Activated CD4-positive, alpha-beta memory T cell treated with anti-CD3 and anti-CD28 coated beads, Interleukin-2, amount 10 ng/mL, durations not matched to agents 7 days and 5 days (primary cell): Measurements from ENCODE around the gene ADAMTS10. TPM values are rescaled to one million over a fixed set of nuclear protein-coding genes. Genes with fewer than 3 reads are reported as not detected.

Experiments
- CTCF ChIA-PET: fragments of 350-600 bp; sonication (Branson Sonifier 250); formaldehyde crosslinking; loops from one replicate; lab custom pipeline; 2021; ENCODE audit warnings: antibody characterized with exemption, inconsistent platforms; lab: Charles Lee
- POLR2A ChIA-PET: fragments of 350-600 bp; sonication (Branson Sonifier 250); formaldehyde crosslinking; loops from one replicate; lab custom pipeline; 2021; ENCODE audit warnings: antibody characterized with exemption; lab: Charles Lee
- DNase-seq: peaks from one replicate; pipeline ENCODE4 v3.0.0-alpha.2; 2020
- H3K27ac Mint-ChIP-seq: one replicate; pipeline ENCODE4 v1.8.0; 2021; ENCODE audit warnings: mild to moderate bottlenecking, mixed read lengths
- H3K27me3 Mint-ChIP-seq: one replicate; pipeline ENCODE4 v1.8.0; 2021; ENCODE audit warnings: mixed read lengths
- H3K36me3 Mint-ChIP-seq: one replicate; pipeline ENCODE4 v1.8.0; 2021; ENCODE audit warnings: low read depth, mixed read lengths
- H3K4me1 Mint-ChIP-seq: one replicate; pipeline ENCODE4 v1.8.0; 2021; ENCODE audit warnings: mixed read lengths
- H3K4me3 Mint-ChIP-seq: one replicate; pipeline ENCODE4 v1.8.0; 2021; ENCODE audit warnings: mild to moderate bottlenecking, mixed read lengths
- H3K9me3 Mint-ChIP-seq: one replicate; pipeline ENCODE4 v1.8.0; 2021; ENCODE audit warnings: mixed read lengths
- total RNA-seq, 2 experiments: library from RNA; stranded (reverse); gene quantifications; one replicate each; pipeline ENCODE4 v1.2.3, GENCODE V29; 2021

The ADAMTS10 gene
- total RNA-seq, 2 experiments from 2014 or later: 2.6 to 2.8 TPM

DNA sequence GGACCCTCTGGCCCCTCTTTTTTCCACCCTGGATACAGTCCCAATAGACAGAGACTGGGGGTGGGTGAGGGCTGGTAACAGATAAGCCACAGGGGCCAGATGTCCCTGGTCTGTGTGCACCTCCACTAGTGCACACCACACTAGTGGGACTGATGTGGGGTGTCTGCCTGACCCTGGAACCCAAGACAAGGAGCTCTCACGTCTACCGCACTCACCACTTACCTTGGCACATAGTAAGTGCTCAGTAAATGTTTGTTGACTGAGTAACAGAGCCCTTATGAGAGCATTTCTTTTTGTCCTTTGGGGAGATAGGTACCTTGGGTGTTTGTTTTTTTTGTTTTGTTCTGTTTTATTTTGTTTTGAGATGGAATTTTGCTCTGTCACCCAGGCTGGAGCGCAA lies 73.4 kb downstream of the ADAMTS10 start:
- Mint-ChIP-seq H3K27me3 (no peaks in the 10 kb centered on the region), H3K4me3 (no peak overlapping the region), H3K36me3 (peaks cover 66% of the 10 kb centered on the region), H3K9me3 (no peaks in the 10 kb centered on the region), H3K27ac (peak overlapping the region; percentile 26), H3K4me1 (no peaks in the 10 kb centered on the region)
- ChIA-PET POLR2A (interaction anchor here (1.3 kb wide), 1 partner anchor 11 kb away, joined by 4 read pairs; no protein-coding TSS in a partner anchor), CTCF (no interaction called here)
- no peak for DNase-seq

DNA sequence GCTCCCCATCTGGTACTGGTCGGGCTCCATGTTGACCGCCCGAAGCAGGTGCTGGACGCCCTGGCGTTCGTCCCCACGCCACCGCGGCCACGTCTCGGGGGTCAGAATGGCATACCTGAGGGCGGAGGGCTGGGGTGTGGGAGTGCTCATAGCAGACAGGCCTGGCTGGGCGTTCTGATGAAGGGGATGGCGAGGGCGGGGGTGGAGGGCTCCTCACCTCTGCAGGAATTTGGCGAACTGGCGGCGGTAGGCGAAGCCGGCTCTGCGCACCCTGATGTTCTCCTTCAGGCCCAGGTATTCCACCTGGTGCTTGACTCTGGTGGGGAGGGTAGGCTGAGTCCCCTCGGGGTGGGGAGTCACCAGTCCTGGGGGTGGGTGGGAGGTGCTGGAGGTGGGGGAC lies 74.2 kb downstream of the ADAMTS10 start:
- Mint-ChIP-seq H3K4me1 (no peaks in the 10 kb centered on the region), H3K27me3 (no peaks in the 10 kb centered on the region), H3K36me3 (peaks cover 67% of the 10 kb centered on the region), H3K27ac (no peak overlapping the region), H3K9me3 (no peaks in the 10 kb centered on the region), H3K4me3 (no peak overlapping the region)
- CTCF ChIA-PET: no interaction called here
- POLR2A ChIA-PET: no interaction called here
- no peak for DNase-seq

DNA sequence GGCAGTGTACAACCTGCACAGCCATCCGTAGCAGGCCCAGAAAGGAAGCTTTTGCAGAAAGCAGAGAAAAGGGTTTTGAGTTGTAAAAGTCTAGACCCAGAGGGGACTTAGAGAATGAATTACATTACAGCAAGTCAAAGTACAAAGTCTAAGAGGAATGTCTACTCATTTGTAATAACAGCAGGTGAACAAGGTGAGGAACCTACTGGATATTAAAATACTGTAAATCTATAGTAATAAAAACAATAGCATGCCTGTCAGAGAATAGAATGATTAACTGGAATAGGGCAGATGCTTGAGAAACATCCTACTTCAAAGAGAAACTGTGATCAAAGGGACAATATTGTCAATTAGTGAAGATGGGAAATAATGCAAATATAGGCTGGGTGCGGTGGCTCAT lies 78.3 kb downstream of the ADAMTS10 start:
- no peaks in the 10 kb centered on the region for H3K27me3 Mint-ChIP-seq
- H3K4me3 Mint-ChIP-seq: no peak overlapping the region
- CTCF ChIA-PET: no interaction called here
- H3K27ac Mint-ChIP-seq: no peak overlapping the region
- peaks cover 2% of the 10 kb centered on the region for H3K4me1 Mint-ChIP-seq
- peaks cover 81% of the 10 kb centered on the region for H3K36me3 Mint-ChIP-seq
- DNase-seq: no peak
- no peaks in the 10 kb centered on the region for H3K9me3 Mint-ChIP-seq
- POLR2A ChIA-PET: no interaction called here

DNA sequence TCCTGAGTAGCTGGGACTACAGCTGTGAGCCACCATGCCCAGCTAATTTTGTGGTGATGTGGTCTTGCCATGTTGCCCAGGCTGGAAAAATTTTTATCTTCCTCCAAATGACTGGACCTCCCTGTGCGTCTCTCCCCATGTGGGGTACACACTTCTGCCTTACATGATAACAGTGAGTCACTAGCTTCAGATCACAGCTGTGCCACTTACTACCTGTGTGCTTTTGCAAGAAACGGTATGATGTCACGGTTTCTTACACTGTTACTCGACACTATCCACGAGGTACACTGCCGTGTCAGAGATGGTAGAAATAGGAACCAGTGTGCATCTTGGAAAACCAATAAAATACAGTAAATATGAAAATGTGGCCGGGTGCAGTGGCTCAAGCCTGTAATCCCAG lies 79.0 kb downstream of the ADAMTS10 start:
- Mint-ChIP-seq H3K9me3 (no peaks in the 10 kb centered on the region), H3K4me3 (no peak overlapping the region), H3K27ac (peak overlapping the region; percentile 31), H3K4me1 (peaks cover 2% of the 10 kb centered on the region), H3K27me3 (no peaks in the 10 kb centered on the region), H3K36me3 (peaks cover 80% of the 10 kb centered on the region)
- POLR2A ChIA-PET: interaction anchor here (0.9 to 1.5 kb wide), 5 partner anchors 12 to 46 kb away, joined by 3 to 4 read pairs (median 4); partner anchors contain the start of gene MYO1F
- no peak for DNase-seq
- CTCF ChIA-PET: no interaction called here

Other genes starting within 250 kb of the ADAMTS10 start
- 1 to 10 TPM; 1.2 to 1.4 TPM for gene ANGPTL4, start 246.6 kb downstream of the ADAMTS10 start, total RNA-seq
- 10 to 100 TPM; 90.9 to 93.7 TPM for gene RAB11B, start 220.4 kb downstream of the ADAMTS10 start, total RNA-seq
- 10 to 100 TPM; 20.6 to 20.8 TPM for gene MARCHF2, start 197.4 kb downstream of the ADAMTS10 start, total RNA-seq
- 100 to 1,000 TPM; 205 to 211 TPM for gene HNRNPM, start 165.7 kb downstream of the ADAMTS10 start, total RNA-seq
- gene PRAM1, start 108.1 kb downstream of the ADAMTS10 start, total RNA-seq: under 1 TPM; 0.58 to 0.63 TPM
- gene ZNF414, start 96.5 kb downstream of the ADAMTS10 start, total RNA-seq: 10 to 100 TPM; 29.7 to 33.3 TPM
- 100 to 1,000 TPM; 420 TPM for gene MYO1F, start 33.3 kb downstream of the ADAMTS10 start, total RNA-seq
- gene NFILZ, start 19.9 kb upstream of the ADAMTS10 start, total RNA-seq: not detected
- gene ACTL9, start 88.1 kb upstream of the ADAMTS10 start, total RNA-seq: not detected
- gene OR2Z1, start 110.9 kb upstream of the ADAMTS10 start, total RNA-seq: not detected
- gene ZNF558, start 221.6 kb upstream of the ADAMTS10 start, total RNA-seq: 10 to 100 TPM; 25.0 to 26.1 TPM
- not detected for gene MBD3L1, start 221.7 kb upstream of the ADAMTS10 start, total RNA-seq